PC-3 (cell line): ENCODE results near the gene ADI1. TPM values are rescaled to one million over a fixed set of nuclear protein-coding genes. Genes with fewer than 3 reads are reported as not detected.

ENCODE experiments used
- ATAC-seq: fragments of 200-7000 bp; cut with Tn5 transposase; 2 replicates; pipeline ENCODE4 v1.9.1; 2020; ENCODE audit warnings: mild to moderate bottlenecking, moderate library complexity
- BruUV-seq: library from RNA; stranded (reverse); fragments of 400-500 nt; replicated peaks from 2 replicates; lab custom pipeline; 2021; lab: Mats Ljungman, UMichigan
- CTCF ChIA-PET: fragments of 300-600 bp; sonication (Branson Sonifier 250); formaldehyde crosslinking; loops from one replicate; lab custom pipeline; 2022; ENCODE audit warnings: antibody characterized with exemption; lab: Charles Lee
- POLR2A ChIA-PET: fragments of 300-600 bp; sonication (Branson Sonifier 250); formaldehyde crosslinking; loops from one replicate; lab custom pipeline; 2022; ENCODE audit warnings: antibody characterized with exemption; ENCODE audit not compliant: unreplicated experiment; lab: Charles Lee
- DNase-seq: peaks from one replicate; pipeline ENCODE4 v3.0.0-alpha.2; 2015
- H2AFZ ChIP-seq: fragments of 300-600 bp; sonication (generic); 2 replicates; pipeline ENCODE4 v1.6.0; 2016; ENCODE audit warnings: antibody characterized with exemption, low read length
- H3F3A ChIP-seq: fragments of 300-600 bp; sonication (generic); one replicate; pipeline ENCODE4 v1.6.0; 2017; ENCODE audit warnings: antibody characterized with exemption, low read length, control low read depth, mild to moderate bottlenecking; ENCODE audit not compliant: unreplicated experiment
- H3K27ac ChIP-seq: fragments of 300-600 bp; sonication (generic); 2 replicates; pipeline ENCODE4 v1.5.1; 2016; ENCODE audit warnings: mild to moderate bottlenecking, low read length
- H3K27me3 ChIP-seq: fragments of 300-600 bp; sonication (generic); 2 replicates; pipeline ENCODE4 v1.6.1; 2016; ENCODE audit warnings: low read length, mixed read lengths
- H3K36me3 ChIP-seq: fragments of 300-600 bp; sonication (generic); 2 replicates; pipeline ENCODE4 v1.6.1; 2016; ENCODE audit warnings: low read depth, mixed run types, low read length, mixed read lengths
- H3K4me1 ChIP-seq: fragments of 300-600 bp; sonication (generic); 2 replicates; pipeline ENCODE4 v1.5.1; 2016; ENCODE audit warnings: low read length; ENCODE audit not compliant: insufficient read depth
- H3K4me2 ChIP-seq: fragments of 300-600 bp; sonication (generic); 2 replicates; pipeline ENCODE4 v1.6.0; 2016; ENCODE audit warnings: low read length
- H3K4me3 ChIP-seq: fragments of 300-600 bp; sonication (generic); 2 replicates; pipeline ENCODE4 v1.5.1; 2016; ENCODE audit warnings: mild to moderate bottlenecking, low read length, mixed read lengths
- H3K79me2 ChIP-seq: fragments of 300-600 bp; sonication (generic); 2 replicates; pipeline ENCODE4 v1.6.1; 2017; ENCODE audit warnings: low read length, mixed read lengths
- H3K9ac ChIP-seq: fragments of 300-600 bp; sonication (generic); 2 replicates; pipeline ENCODE4 v1.6.0; 2016; ENCODE audit warnings: mild to moderate bottlenecking, low read length
- H3K9me2 ChIP-seq: fragments of 300-600 bp; sonication (generic); replicated peaks from 2 replicates; pipeline ENCODE4 v1.6.1; 2016; ENCODE audit warnings: mixed run types, low read length, mixed read lengths
- H3K9me3 ChIP-seq: fragments of 300-600 bp; sonication (generic); 2 replicates; pipeline ENCODE4 v1.6.1; 2016; ENCODE audit warnings: low read length, mixed read lengths
- H4K20me1 ChIP-seq: fragments of 300-600 bp; sonication (generic); 2 replicates; pipeline ENCODE4 v1.6.1; 2016; ENCODE audit warnings: low read length, mixed read lengths
- CTCF ChIP-seq: fragments of 300-600 bp; sonication (generic); conservative IDR thresholded peaks from 2 replicates; pipeline ENCODE4 v1.5.1; 2017; ENCODE audit warnings: antibody characterized with exemption, low read depth, mild to moderate bottlenecking, low read length
- EZH2 ChIP-seq: fragments of 300-600 bp; sonication (generic); IDR thresholded peaks from one replicate; pipeline ENCODE4 v1.6.1; 2017; ENCODE audit warnings: antibody characterized with exemption, mild to moderate bottlenecking, low read length; ENCODE audit not compliant: unreplicated experiment
- EZH2phosphoT487 ChIP-seq: fragments of 300-600 bp; sonication (generic); IDR thresholded peaks from 2 replicates; pipeline ENCODE4 v1.6.1; 2018; ENCODE audit warnings: mild to moderate bottlenecking, antibody characterized with exemption, low read length, borderline replicate concordance
- intact Hi-C: fragments of 100-400 bp; cut with micrococcal nuclease; formaldehyde crosslinking; loops from 2 replicates; pipeline ENCODE4 v1.9.0; 2023
- total RNA-seq: library from RNA; depleted of rRNA; stranded (reverse); fragments of >200 nt; gene quantifications from 2 replicates; pipeline ENCODE4 v1.2.3, GENCODE V29; 2014

ADI1 gene
- total RNA-seq, 1 experiment from 2014 or later: 97.8 TPM

- ChIA-PET CTCF (no interaction called here), POLR2A (no interaction called here)
Measured at GRCh38 chr2:3487028-3487425, 32.3 kb downstream of the ADI1 start.

GRCh38 chr2:3486047-3487027, 33.0 kb downstream of the ADI1 start:
- H3K79me2 ChIP-seq: no peaks in the 10 kb centered on the region
- POLR2A ChIA-PET: no interaction called here
- no peak for TF ChIP-seq EZH2
- TF ChIP-seq CTCF: no peak
- no peak for TF ChIP-seq EZH2phosphoT487

More at GRCh38 chr2:3487028-3487425, 32.3 kb downstream of the ADI1 start:
- no peaks in the 10 kb centered on the region for H3K9me2 ChIP-seq
- H3F3A ChIP-seq: no peaks in the 10 kb centered on the region
- no peaks in the 10 kb centered on the region for H4K20me1 ChIP-seq
- no peaks in the 10 kb centered on the region for H3K4me1 ChIP-seq
- DNase-seq (no peak), ATAC-seq (no peak)
- no peak overlapping the region for H3K27ac ChIP-seq
- no peaks in the 10 kb centered on the region for H3K36me3 ChIP-seq
- intact Hi-C loops: no loop called here
- no TSS peak for BruUV-seq
- H3K9ac ChIP-seq: no peak overlapping the region
- H2AFZ ChIP-seq: no peak overlapping the region
- H3K27me3 ChIP-seq: no peaks in the 10 kb centered on the region
- H3K4me2 ChIP-seq: no peak overlapping the region
- no peak overlapping the region for H3K4me3 ChIP-seq
- H3K9me3 ChIP-seq: no peaks in the 10 kb centered on the region
- H3K79me2 ChIP-seq: no peaks in the 10 kb centered on the region
- no peak for TF ChIP-seq EZH2
- no peak for TF ChIP-seq EZH2phosphoT487
- no peak for TF ChIP-seq CTCF

GRCh38 chr2:3485166-3485565, 34.2 kb downstream of the ADI1 start:
- Histone ChIP-seq H3K27ac (no peak overlapping the region), H2AFZ (no peak overlapping the region), H3K9me2 (no peaks in the 10 kb centered on the region), H3K4me1 (no peaks in the 10 kb centered on the region), H3F3A (no peaks in the 10 kb centered on the region), H3K4me3 (no peak overlapping the region), H3K79me2 (no peaks in the 10 kb centered on the region), H3K4me2 (no peak overlapping the region), H3K9ac (no peak overlapping the region), H3K36me3 (no peaks in the 10 kb centered on the region), H3K27me3 (no peaks in the 10 kb centered on the region), H4K20me1 (no peaks in the 10 kb centered on the region), H3K9me3 (no peaks in the 10 kb centered on the region)
- POLR2A ChIA-PET: no interaction called here
- TF ChIP-seq CTCF (no peak), EZH2 (no peak)
- ATAC-seq: no peak
- DNase-seq: no peak
- CTCF ChIA-PET: no interaction called here
- intact Hi-C loops: no loop called here
- no TSS peak for BruUV-seq

More at GRCh38 chr2:3486047-3487027, 33.0 kb downstream of the ADI1 start:
- Histone ChIP-seq H4K20me1 (no peaks in the 10 kb centered on the region), H3K9me2 (no peaks in the 10 kb centered on the region), H3F3A (no peaks in the 10 kb centered on the region), H3K27ac (no peak overlapping the region), H3K27me3 (no peaks in the 10 kb centered on the region), H3K4me3 (no peak overlapping the region), H3K4me1 (no peaks in the 10 kb centered on the region), H3K4me2 (no peak overlapping the region), H3K36me3 (no peaks in the 10 kb centered on the region), H2AFZ (no peak overlapping the region), H3K9me3 (no peaks in the 10 kb centered on the region), H3K9ac (no peak overlapping the region)
- CTCF ChIA-PET: no interaction called here
- no TSS peak for BruUV-seq
- ATAC-seq: no peak
- no peak for DNase-seq
- intact Hi-C loops: no loop called here
